Liver (tissue), 9 donors: ENCODE results near the gene LACC1. TPM values are rescaled to one million over a fixed set of nuclear protein-coding genes. Genes with fewer than 3 reads are reported as not detected.

Experiments used
- DNase-seq: peaks from one replicate; pipeline ENCODE4 v3.0.0-alpha.2; 2017; ENCODE audit warnings: low spot score
- H3K27ac ChIP-seq, 2 donors: one replicate each; pipeline ENCODE4 v1.7.0; 2013; ENCODE audit warnings: inconsistent platforms in 2 of 2, low read length in 2 of 2, control low read depth in 1 of 2, low read depth in 1 of 2, mild to moderate bottlenecking in 1 of 2
- H3K27me3 ChIP-seq, 4 donors: one replicate each; pipeline versions ENCODE4 v1.6.1 to v1.7.0; 2013; ENCODE audit warnings: low read length in 3 of 4, inconsistent platforms in 1 of 4, mild to moderate bottlenecking in 1 of 4, moderate library complexity in 1 of 4; ENCODE audit not compliant: control insufficient read depth in 4 of 4, insufficient read depth in 4 of 4
- H3K36me3 ChIP-seq, 4 donors: one replicate each; pipeline versions ENCODE4 v1.6.1 to v1.7.0; 2013; ENCODE audit warnings: low read length in 3 of 4, mild to moderate bottlenecking in 3 of 4, low read depth in 1 of 4, moderate library complexity in 1 of 4; ENCODE audit not compliant: control insufficient read depth in 4 of 4, insufficient read depth in 3 of 4
- H3K4me1 ChIP-seq, 4 donors: one replicate each; pipeline versions ENCODE4 v1.6.1 to v1.7.0; 2013; ENCODE audit warnings: low read length in 3 of 4, mild to moderate bottlenecking in 3 of 4, moderate library complexity in 1 of 4; ENCODE audit not compliant: control insufficient read depth in 4 of 4, insufficient read depth in 4 of 4
- H3K4me3 ChIP-seq, 3 donors: one replicate each; pipeline versions ENCODE4 v1.6.1 to v1.7.0; 2013; ENCODE audit warnings: low read length in 3 of 3, control low read depth in 1 of 3, low read depth in 1 of 3, mild to moderate bottlenecking in 1 of 3
- H3K9ac ChIP-seq, 2 donors: one replicate each; pipeline ENCODE4 v1.7.0; 2013; ENCODE audit warnings: low read length in 2 of 2, mild to moderate bottlenecking in 2 of 2, moderate library complexity in 2 of 2, control low read depth in 1 of 2, low read depth in 1 of 2
- H3K9me3 ChIP-seq, 4 donors: one replicate each; pipeline versions ENCODE4 v1.6.1 to v1.7.0; 2013; ENCODE audit warnings: low read length in 3 of 4; ENCODE audit not compliant: control insufficient read depth in 4 of 4
- CTCF ChIP-seq: fragments of 150-350 bp; IDR thresholded peaks from 2 replicates; pipeline ENCODE4 v1.5.1; 2017; ENCODE audit warnings: improper control_type of control experiment, low read depth, low read length; ENCODE audit not compliant: missing input control
- FOXA1 ChIP-seq: IDR thresholded peaks from 2 replicates; pipeline ENCODE4 v1.6.1; 2016; ENCODE audit warnings: antibody characterized with exemption
- FOXA2 ChIP-seq: IDR thresholded peaks from 2 replicates; pipeline ENCODE4 v1.6.1; 2016; ENCODE audit warnings: antibody characterized with exemption
- GABPA ChIP-seq, 2 donors: IDR thresholded peaks in 1 of 2; conservative IDR thresholded peaks in 1 of 2; 2 replicates each; pipeline ENCODE4 v1.6.1; 2016; ENCODE audit warnings: antibody characterized with exemption in 2 of 2, mild to moderate bottlenecking in 1 of 2, moderate library complexity in 1 of 2
- HNF4A ChIP-seq, 2 donors: conservative IDR thresholded peaks; 2 replicates each; pipeline ENCODE4 v1.6.1; 2016; ENCODE audit warnings: antibody characterized with exemption in 2 of 2, mild to moderate bottlenecking in 2 of 2
- HNF4G ChIP-seq: IDR thresholded peaks from 2 replicates; pipeline ENCODE4 v1.6.1; 2016; ENCODE audit warnings: antibody characterized with exemption
- JUND ChIP-seq, 2 donors: IDR thresholded peaks; 2 replicates each; pipeline ENCODE4 v1.6.1; 2016; ENCODE audit warnings: antibody characterized with exemption in 2 of 2
- MAX ChIP-seq: IDR thresholded peaks from 2 replicates; pipeline ENCODE4 v1.6.1; 2016; ENCODE audit warnings: antibody characterized with exemption
- NR2F2 ChIP-seq: IDR thresholded peaks from 2 replicates; pipeline ENCODE4 v1.6.1; 2016; ENCODE audit warnings: antibody characterized with exemption
- RAD21 ChIP-seq, 2 donors: IDR thresholded peaks; 2 replicates each; pipeline ENCODE4 v1.6.1; 2016; ENCODE audit warnings: antibody characterized with exemption in 2 of 2, mild to moderate bottlenecking in 2 of 2
- RXRA ChIP-seq, 2 donors: IDR thresholded peaks; 2 replicates each; pipeline ENCODE4 v1.6.1; 2017 to 2018; ENCODE audit warnings: antibody characterized with exemption in 2 of 2, mild to moderate bottlenecking in 1 of 2
- TAF1 ChIP-seq: conservative IDR thresholded peaks from 2 replicates; pipeline ENCODE4 v1.6.1; 2016; ENCODE audit warnings: antibody characterized with exemption, mild to moderate bottlenecking
- YY1 ChIP-seq: IDR thresholded peaks from 2 replicates; pipeline ENCODE4 v1.6.1; 2016; ENCODE audit warnings: antibody characterized with exemption, mild to moderate bottlenecking
- ZBTB33 ChIP-seq: IDR thresholded peaks from 2 replicates; pipeline ENCODE4 v1.6.1; 2016; ENCODE audit warnings: antibody characterized with exemption
- WGBS: extraction: QIAGEN DNeasy Blood & Tissue Kit; methylation state at CpG from one replicate; pipeline ENCODE4 v1.1.7; 2013; 5-methylcytosine and 5-hydroxymethylcytosine counted together
- polyA plus RNA-seq, 2 donors: library from polyadenylated mRNA; stranded (reverse) in 1 of 2; unstranded in 1 of 2; fragments of 200-250 nt in 1 of 2; fragments of >200 nt in 1 of 2; fragmentation: Nextera tagmentation in 1 of 2; extraction: Ambion mirVana in 1 of 2; gene quantifications; one replicate each; pipeline versions ENCODE4 v1.2.1 to v1.2.3, GENCODE V29; 2013 to 2015
- total RNA-seq, 2 donors: library from RNA; depleted of rRNA; stranded (reverse); fragments of >200 nt; gene quantifications; one replicate each; pipeline ENCODE4 v1.2.3, GENCODE V29; 2014
- donor health status: healthy.
- donor health status: healthy.
- donor health status: healthy.
- donor health status: healthy.
- donor health status: healthy.

LACC1 gene
- total and polyA plus RNA-seq, 4 donors: 2.2 to 4.4 (median 2.5) TPM

GRCh38 chr13:43895940-43896339, 16.2 kb downstream of the LACC1 start:
- no peak overlapping the region for H3K27ac ChIP-seq
- H3K4me3 ChIP-seq: no peak overlapping the region
- WGBS: 82% methylated on average over 2 of the region's 2 CpGs
- H3K4me1 ChIP-seq: no peaks in the 10 kb centered on the region
- no peaks in the 10 kb centered on the region for H3K9me3 ChIP-seq
- no peaks in the 10 kb centered on the region for H3K36me3 ChIP-seq
- no peak overlapping the region for H3K9ac ChIP-seq
- DNase-seq: no peak
- no peaks in the 10 kb centered on the region for H3K27me3 ChIP-seq
- TF ChIP-seq ZBTB33: no peak
- TF ChIP-seq FOXA2: no peak
- no peak for TF ChIP-seq TAF1
- no peak for TF ChIP-seq FOXA1
- TF ChIP-seq YY1: no peak
- no peak for TF ChIP-seq GABPA (IDR thresholded peaks at IDR 0.05 in 1 of 2, conservative IDR thresholded peaks at IDR 0.05 in 1 of 2)
- no peak for TF ChIP-seq NR2F2
- TF ChIP-seq RAD21 (IDR thresholded peaks at IDR 0.05): no peak
- TF ChIP-seq HNF4G: no peak
- TF ChIP-seq HNF4A (conservative IDR thresholded peaks at IDR 0.05): no peak
- no peak for TF ChIP-seq JUND (IDR thresholded peaks at IDR 0.05)
- no peak for TF ChIP-seq RXRA (IDR thresholded peaks at IDR 0.05)

GRCh38 chr13:43905435-43906031, 25.8 kb downstream of the LACC1 start:
- under 1% methylated on average over 3 of the region's 3 CpGs for WGBS
- H3K9ac ChIP-seq: no peak overlapping the region
- DNase-seq: no peak

More at GRCh38 chr13:43905435-43906031, 25.8 kb downstream of the LACC1 start:
- TF ChIP-seq TAF1 (no peak), NR2F2 (no peak), RAD21 (IDR thresholded peaks at IDR 0.05) (peak; percentile 93 to 96), MAX (no peak), HNF4A (conservative IDR thresholded peaks at IDR 0.05) (no peak), CTCF (peak; percentile 92), ZBTB33 (no peak)
- peaks cover 0 to 5% (median 0%) of the 10 kb centered on the region in 4 donors for H3K4me1 ChIP-seq
- H3K27me3 ChIP-seq: no peaks in the 10 kb centered on the region
- H3K4me3 ChIP-seq: no peak overlapping the region
- H3K36me3 ChIP-seq: no peaks in the 10 kb centered on the region
- no peaks in the 10 kb centered on the region for H3K9me3 ChIP-seq
- no peak overlapping the region for H3K27ac ChIP-seq
